DND-41 (cell line): ENCODE measurements around the gene EFHD2.

ENCODE experiments used
- EZH2 ChIP-seq: IDR thresholded peaks from 3 replicates; pipeline ENCODE4 v1.6.1; 2012; ENCODE audit warnings: borderline replicate concordance, low read depth, mild to moderate bottlenecking, moderate library complexity, low read length, inconsistent platforms; ENCODE audit not compliant: severe bottlenecking
- TF ChIP-seq, protein P1 (sequence below): IDR thresholded peaks from 2 replicates; pipeline ENCODE4 v1.5.1; 2012; ENCODE audit warnings: borderline replicate concordance, low read length, moderate library complexity, mild to moderate bottlenecking; ENCODE audit not compliant: poor library complexity, severe bottlenecking; ENCODE audit errors: extremely low read depth

GRCh38 chr1:15433471-15433870 is 23.8 kb downstream of the EFHD2 start:
- TF ChIP-seq, protein P1, sequence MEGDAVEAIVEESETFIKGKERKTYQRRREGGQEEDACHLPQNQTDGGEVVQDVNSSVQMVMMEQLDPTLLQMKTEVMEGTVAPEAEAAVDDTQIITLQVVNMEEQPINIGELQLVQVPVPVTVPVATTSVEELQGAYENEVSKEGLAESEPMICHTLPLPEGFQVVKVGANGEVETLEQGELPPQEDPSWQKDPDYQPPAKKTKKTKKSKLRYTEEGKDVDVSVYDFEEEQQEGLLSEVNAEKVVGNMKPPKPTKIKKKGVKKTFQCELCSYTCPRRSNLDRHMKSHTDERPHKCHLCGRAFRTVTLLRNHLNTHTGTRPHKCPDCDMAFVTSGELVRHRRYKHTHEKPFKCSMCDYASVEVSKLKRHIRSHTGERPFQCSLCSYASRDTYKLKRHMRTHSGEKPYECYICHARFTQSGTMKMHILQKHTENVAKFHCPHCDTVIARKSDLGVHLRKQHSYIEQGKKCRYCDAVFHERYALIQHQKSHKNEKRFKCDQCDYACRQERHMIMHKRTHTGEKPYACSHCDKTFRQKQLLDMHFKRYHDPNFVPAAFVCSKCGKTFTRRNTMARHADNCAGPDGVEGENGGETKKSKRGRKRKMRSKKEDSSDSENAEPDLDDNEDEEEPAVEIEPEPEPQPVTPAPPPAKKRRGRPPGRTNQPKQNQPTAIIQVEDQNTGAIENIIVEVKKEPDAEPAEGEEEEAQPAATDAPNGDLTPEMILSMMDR = no peak
- TF ChIP-seq EZH2 = no peak
